HG02840 (cell line): ENCODE results near the gene WDR5B.
"Not testable (repeated sequence)": the region's sequence is repeated elsewhere in the genome, so short reads cannot be mapped to it uniquely, and the experiment has no call there.

Experiments used
- ATAC-seq: cut with Tn5 transposase; IDR thresholded peaks from one replicate; pipeline ENCODE4 v1.9.1; 2021; ENCODE audit warnings: mild to moderate bottlenecking, moderate library complexity, moderate number of reproducible peaks; ENCODE audit not compliant: unreplicated experiment, low FRiP score

Gene WDR5B

GRCh38 chr3:122415762-122416654, at the start of gene WDR5B:
Gene WDR5B, minus strand, starts transcription at chr3:122416062. Its CDS starts 534 bp downstream, at chr3:122415528.
- peak; percentile 93 for ATAC-seq

GRCh38 chr3:122464659-122465058, 48.8 kb upstream of the WDR5B start:
- ATAC-seq = no peak

- ATAC-seq = no peak
These were observed 46.5 kb upstream of the WDR5B start for GRCh38 chr3:122462406-122462805.

- ATAC-seq = no peak
These were observed 45.9 kb upstream of the WDR5B start for GRCh38 chr3:122461806-122462205.

- no peak for ATAC-seq
These were observed 43.1 kb upstream of the WDR5B start for GRCh38 chr3:122458992-122459391.

- ATAC-seq = no peak
These were observed 41.8 kb upstream of the WDR5B start for GRCh38 chr3:122457706-122458105.

- ATAC-seq = no peak
These were observed 40.2 kb upstream of the WDR5B start for GRCh38 chr3:122456074-122456473.

GRCh38 chr3:122451371-122451770, 35.5 kb upstream of the WDR5B start:
- no peak for ATAC-seq

GRCh38 chr3:122448218-122448617, 32.4 kb upstream of the WDR5B start:
- ATAC-seq = not testable (repeated sequence)

GRCh38 chr3:122444491-122444887, 28.6 kb upstream of the WDR5B start:
- not testable (repeated sequence) for ATAC-seq

GRCh38 chr3:122443762-122444490, 28.1 kb upstream of the WDR5B start:
- not testable (repeated sequence) for ATAC-seq

- ATAC-seq = no peak
These were observed 27.2 kb upstream of the WDR5B start for GRCh38 chr3:122443090-122443489.

- ATAC-seq = no peak
These were observed 20.1 kb upstream of the WDR5B start for GRCh38 chr3:122435950-122436349.

- no peak for ATAC-seq
These were observed 14.5 kb upstream of the WDR5B start for GRCh38 chr3:122430371-122430770.

GRCh38 chr3:122427857-122428471, 12.1 kb upstream of the WDR5B start:
- ATAC-seq = no peak

- no peak for ATAC-seq
These were observed 6.0 kb upstream of the WDR5B start for GRCh38 chr3:122421836-122422235.

- no peak for ATAC-seq
These were observed 5.2 kb upstream of the WDR5B start for GRCh38 chr3:122421101-122421500.

- ATAC-seq = no peak
These were observed 1.1 kb upstream of the WDR5B start for GRCh38 chr3:122416966-122417365.

- ATAC-seq = no peak
These were observed 638 bp downstream of the WDR5B start for GRCh38 chr3:122415104-122415744.

GRCh38 chr3:122414391-122414790, 1.5 kb downstream of the WDR5B start:
- ATAC-seq = no peak

- no peak for ATAC-seq
These were observed 5.2 kb downstream of the WDR5B start for GRCh38 chr3:122410639-122411038.
